NCI-H1694 (cell line): Measurements from ENCODE around the gene ASB6.
"Not testable (repeated sequence)": the region's sequence is repeated elsewhere in the genome, so short reads cannot be mapped to it uniquely, and the experiment has no call there.

Source experiments
- DNase-seq: peaks from one replicate; lab custom pipeline; 2025; lab: John Stamatoyannopoulos, UW

ASB6 gene

GRCh38 chr9:129606161-129607026 lies 35.6 kb downstream of the ASB6 start:
- no peak for DNase-seq

- DNase-seq = no peak
Measured at GRCh38 chr9:129604766-129605163, 37.2 kb downstream of the ASB6 start.

GRCh38 chr9:129604056-129604765 lies 37.7 kb downstream of the ASB6 start:
- DNase-seq = no peak

GRCh38 chr9:129602598-129603415 lies 39.1 kb downstream of the ASB6 start:
- DNase-seq = no peak

GRCh38 chr9:129601082-129601674 lies 40.8 kb downstream of the ASB6 start:
- DNase-seq = no peak

GRCh38 chr9:129598089-129598596 lies 43.8 kb downstream of the ASB6 start:
- no peak for DNase-seq

GRCh38 chr9:129597355-129598088 lies 44.4 kb downstream of the ASB6 start:
- DNase-seq = no peak

- DNase-seq = no peak
Measured at GRCh38 chr9:129596541-129597331, 45.2 kb downstream of the ASB6 start.

- no peak for DNase-seq
Measured at GRCh38 chr9:129595903-129596540, 45.9 kb downstream of the ASB6 start.

GRCh38 chr9:129595311-129595741 lies 46.6 kb downstream of the ASB6 start:
- no peak for DNase-seq

- no peak for DNase-seq
Measured at GRCh38 chr9:129594632-129595031, 47.3 kb downstream of the ASB6 start.

GRCh38 chr9:129592790-129593189 lies 49.2 kb downstream of the ASB6 start:
- not testable (repeated sequence) for DNase-seq

- no peak for DNase-seq
Measured at GRCh38 chr9:129591916-129592315, 50.0 kb downstream of the ASB6 start.

GRCh38 chr9:129590466-129590865 lies 51.5 kb downstream of the ASB6 start:
- DNase-seq = no peak

- no peak for DNase-seq
Measured at GRCh38 chr9:129587487-129588262, 54.3 kb downstream of the ASB6 start.

GRCh38 chr9:129586685-129587084 lies 55.3 kb downstream of the ASB6 start:
- no peak for DNase-seq

- DNase-seq = no peak
Measured at GRCh38 chr9:129586245-129586644, 55.7 kb downstream of the ASB6 start.

GRCh38 chr9:129585352-129585751 lies 56.6 kb downstream of the ASB6 start:
- no peak for DNase-seq
